ENCODE results near the gene KLHDC8A.

KLHDC8A gene

DNA sequence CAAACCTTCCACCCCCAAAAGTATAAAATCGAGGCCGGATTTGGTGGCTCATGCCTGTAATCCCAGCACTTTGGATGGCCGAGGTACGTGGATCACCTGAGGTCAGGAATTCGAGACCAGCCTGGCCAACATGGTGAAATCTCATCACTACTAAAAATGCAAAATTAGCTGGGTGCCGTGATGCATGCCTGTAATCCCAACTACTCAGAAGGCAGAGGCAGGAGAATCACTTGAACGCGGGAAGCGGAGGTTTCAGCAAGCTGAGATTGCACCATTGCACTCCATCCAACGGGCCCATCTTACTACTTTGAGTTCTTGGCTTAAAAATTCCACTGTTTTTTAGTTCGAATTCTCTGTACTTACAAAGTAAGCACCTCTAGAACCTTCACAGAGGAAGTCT, 11.0 kb downstream of the KLHDC8A start:
- H3K4me1 ChIP-seq (ENCODE audit: low read depth, poor library complexity, severe bottlenecking): peaks cover 25% of the 10 kb centered on the region
- H3K27me3 ChIP-seq (ENCODE audit: insufficient read depth, low read depth): no peaks in the 10 kb centered on the region
- H3K4me3 ChIP-seq (IDR thresholded peaks at IDR 0.05; ENCODE audit: insufficient read depth, low read depth, low read length): no peak overlapping the region
- no peaks in the 10 kb centered on the region for H3K36me3 ChIP-seq (ENCODE audit: insufficient read depth)
- H3K79me2 ChIP-seq (ENCODE audit: insufficient read depth, low read depth): no peaks in the 10 kb centered on the region
- no peak overlapping the region for H3K27ac ChIP-seq
- H3K9ac ChIP-seq: no peak overlapping the region
- TF ChIP-seq, protein P1, sequence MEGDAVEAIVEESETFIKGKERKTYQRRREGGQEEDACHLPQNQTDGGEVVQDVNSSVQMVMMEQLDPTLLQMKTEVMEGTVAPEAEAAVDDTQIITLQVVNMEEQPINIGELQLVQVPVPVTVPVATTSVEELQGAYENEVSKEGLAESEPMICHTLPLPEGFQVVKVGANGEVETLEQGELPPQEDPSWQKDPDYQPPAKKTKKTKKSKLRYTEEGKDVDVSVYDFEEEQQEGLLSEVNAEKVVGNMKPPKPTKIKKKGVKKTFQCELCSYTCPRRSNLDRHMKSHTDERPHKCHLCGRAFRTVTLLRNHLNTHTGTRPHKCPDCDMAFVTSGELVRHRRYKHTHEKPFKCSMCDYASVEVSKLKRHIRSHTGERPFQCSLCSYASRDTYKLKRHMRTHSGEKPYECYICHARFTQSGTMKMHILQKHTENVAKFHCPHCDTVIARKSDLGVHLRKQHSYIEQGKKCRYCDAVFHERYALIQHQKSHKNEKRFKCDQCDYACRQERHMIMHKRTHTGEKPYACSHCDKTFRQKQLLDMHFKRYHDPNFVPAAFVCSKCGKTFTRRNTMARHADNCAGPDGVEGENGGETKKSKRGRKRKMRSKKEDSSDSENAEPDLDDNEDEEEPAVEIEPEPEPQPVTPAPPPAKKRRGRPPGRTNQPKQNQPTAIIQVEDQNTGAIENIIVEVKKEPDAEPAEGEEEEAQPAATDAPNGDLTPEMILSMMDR (conservative IDR thresholded peaks at IDR 0.05; ENCODE audit: low read depth, low read length): no peak
- no peaks in the 10 kb centered on the region for H4K20me1 ChIP-seq (ENCODE audit: insufficient read depth)
- H3K4me2 ChIP-seq: no peak overlapping the region
- no peak overlapping the region for H2AFZ ChIP-seq (ENCODE audit: low read depth)

DNA sequence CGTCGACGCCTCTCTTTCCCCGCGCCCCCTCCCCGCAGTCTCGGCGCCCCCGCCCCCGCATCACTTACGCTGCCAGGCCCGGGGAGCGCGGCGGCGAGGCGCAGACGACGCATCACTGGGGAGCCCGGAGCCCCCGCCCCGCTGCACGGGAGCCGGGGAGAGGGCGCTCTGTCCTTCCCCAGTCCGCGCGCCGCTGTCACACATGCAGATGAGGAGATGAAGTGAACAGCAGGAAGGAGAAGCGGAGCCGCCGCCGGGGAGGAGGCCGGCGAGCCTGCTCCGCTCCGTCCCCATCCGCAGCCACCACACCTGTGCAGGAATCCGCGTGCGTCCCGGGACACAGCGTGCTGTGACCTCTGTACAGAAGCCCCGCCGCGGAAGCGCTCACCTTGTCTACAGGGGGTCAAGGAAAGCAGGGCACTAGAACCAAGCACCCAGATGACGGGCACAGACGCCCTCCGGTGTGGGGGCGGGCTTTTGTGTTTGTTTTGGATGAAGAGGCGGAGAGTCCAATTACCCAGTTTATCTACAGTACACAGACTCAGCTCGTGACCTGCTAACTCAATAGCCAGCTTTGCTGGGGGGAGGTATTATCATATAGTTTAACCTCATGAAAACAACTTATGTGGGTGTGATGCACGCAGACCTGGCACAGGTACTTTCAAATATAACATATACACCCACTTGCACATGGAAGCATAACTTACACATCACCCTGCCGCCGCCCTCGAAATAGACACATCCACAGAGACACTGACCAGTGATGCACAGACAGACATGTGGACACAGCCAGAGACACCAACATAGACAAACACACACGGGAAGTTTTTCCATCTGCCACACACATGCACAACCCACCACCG, 12.4 kb downstream of the KLHDC8A start:
- Histone ChIP-seq H3K4me1 (ENCODE audit: low read depth, poor library complexity, severe bottlenecking) (peaks cover 26% of the 10 kb centered on the region), H4K20me1 (ENCODE audit: insufficient read depth) (no peaks in the 10 kb centered on the region), H3K4me2 (no peak overlapping the region), H2AFZ (ENCODE audit: low read depth) (no peak overlapping the region), H3K9ac (no peak overlapping the region), H3K27ac (no peak overlapping the region), H3K27me3 (ENCODE audit: insufficient read depth, low read depth) (no peaks in the 10 kb centered on the region), H3K36me3 (ENCODE audit: insufficient read depth) (no peaks in the 10 kb centered on the region), H3K4me3 (IDR thresholded peaks at IDR 0.05; ENCODE audit: insufficient read depth, low read depth, low read length) (no peak overlapping the region), H3K79me2 (ENCODE audit: insufficient read depth, low read depth) (no peaks in the 10 kb centered on the region)
- TF ChIP-seq, protein P1 (conservative IDR thresholded peaks at IDR 0.05; ENCODE audit: low read depth, low read length): no peak

DNA sequence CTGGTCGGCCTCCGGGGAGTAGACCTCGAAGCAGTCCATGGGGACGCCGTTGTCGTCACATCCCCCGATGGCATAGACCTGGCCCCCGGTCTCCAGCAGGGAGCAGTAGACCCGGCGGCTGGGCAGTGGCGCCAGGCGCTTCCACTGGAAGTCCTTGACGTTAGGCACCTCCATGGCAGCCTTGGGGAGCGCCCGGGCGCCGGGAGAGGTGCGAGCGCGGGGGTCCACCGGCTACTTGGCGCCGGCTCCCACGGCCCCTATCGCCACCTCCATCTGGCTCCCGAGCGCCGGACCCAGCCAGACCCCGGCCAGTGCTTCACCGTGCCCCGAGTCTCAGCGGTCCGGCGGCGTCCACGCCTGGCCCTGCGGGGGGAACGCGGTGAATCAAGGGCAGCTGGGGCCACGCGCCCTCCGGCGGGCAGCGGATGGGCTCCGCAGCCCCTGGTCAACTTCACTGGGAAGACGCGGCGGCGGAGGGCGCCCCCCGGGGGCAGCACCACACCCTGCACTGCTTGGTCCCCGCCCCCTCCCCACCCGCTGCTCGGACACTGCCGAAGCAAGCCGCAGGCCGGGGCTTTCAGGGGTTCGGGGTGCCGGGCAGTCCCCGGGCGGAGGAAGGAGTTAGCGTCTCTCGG, 13.2 kb downstream of the KLHDC8A start:
- H3K36me3 ChIP-seq (ENCODE audit: insufficient read depth): no peaks in the 10 kb centered on the region
- H2AFZ ChIP-seq (ENCODE audit: low read depth): no peak overlapping the region
- H3K27ac ChIP-seq: no peak overlapping the region
- no peak overlapping the region for H3K4me3 ChIP-seq (IDR thresholded peaks at IDR 0.05; ENCODE audit: insufficient read depth, low read depth, low read length)
- H3K27me3 ChIP-seq (ENCODE audit: insufficient read depth, low read depth): no peaks in the 10 kb centered on the region
- no peak overlapping the region for H3K9ac ChIP-seq
- H3K4me2 ChIP-seq: no peak overlapping the region
- peaks cover 19% of the 10 kb centered on the region for H3K4me1 ChIP-seq (ENCODE audit: low read depth, poor library complexity, severe bottlenecking)
- H4K20me1 ChIP-seq (ENCODE audit: insufficient read depth): no peaks in the 10 kb centered on the region
- TF ChIP-seq, protein P1 (conservative IDR thresholded peaks at IDR 0.05; ENCODE audit: low read depth, low read length): no peak
- H3K79me2 ChIP-seq (ENCODE audit: insufficient read depth, low read depth): no peaks in the 10 kb centered on the region

DNA sequence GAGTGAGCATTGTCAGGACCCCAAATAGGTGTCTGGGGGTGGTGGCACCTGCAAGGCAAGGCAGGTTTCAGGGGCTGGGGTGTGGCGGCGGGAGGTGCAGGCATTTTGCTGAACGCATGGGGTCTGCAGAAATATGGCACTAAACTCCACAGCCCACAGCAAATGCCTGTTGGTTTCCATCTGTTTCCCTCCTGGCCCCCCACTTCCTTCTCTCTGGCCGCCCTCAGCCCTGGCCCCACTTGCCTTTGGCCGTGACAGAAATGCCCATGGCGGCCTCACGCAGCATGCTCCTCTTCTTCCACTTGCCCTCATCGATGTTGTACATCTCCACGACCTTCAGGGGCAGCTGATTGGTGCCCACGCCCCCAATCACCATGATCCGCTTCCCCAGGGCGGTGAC, 13.7 kb downstream of the KLHDC8A start:
- no peaks in the 10 kb centered on the region for H3K36me3 ChIP-seq (ENCODE audit: insufficient read depth)
- H3K27me3 ChIP-seq (ENCODE audit: insufficient read depth, low read depth): no peaks in the 10 kb centered on the region; the same call in 1 of the 2 replicates
- no peak overlapping the region for H3K9ac ChIP-seq
- H3K4me1 ChIP-seq (ENCODE audit: low read depth, poor library complexity, severe bottlenecking): peaks cover 13% of the 10 kb centered on the region
- H4K20me1 ChIP-seq (ENCODE audit: insufficient read depth): no peaks in the 10 kb centered on the region
- TF ChIP-seq, protein P1 (conservative IDR thresholded peaks at IDR 0.05; ENCODE audit: low read depth, low read length): no peak
- no peak overlapping the region for H3K4me2 ChIP-seq
- H3K4me3 ChIP-seq (IDR thresholded peaks at IDR 0.05; ENCODE audit: insufficient read depth, low read depth, low read length): no peak overlapping the region
- H3K79me2 ChIP-seq (ENCODE audit: insufficient read depth, low read depth): no peaks in the 10 kb centered on the region
- no peak overlapping the region for H2AFZ ChIP-seq (ENCODE audit: low read depth)
- H3K27ac ChIP-seq: no peak overlapping the region

Data from KMS-11 (cell line).